Fibroblast of peridontal ligament (primary cell): ENCODE results near the gene ARL8B.
"Not testable (repeated sequence)": the region's sequence is repeated elsewhere in the genome, so short reads cannot be mapped to it uniquely, and the experiment has no call there.

Source experiments
- DNase-seq: peaks from one replicate; pipeline ENCODE4 v3.0.0-alpha.2; 2010; ENCODE audit errors: extremely low read depth

The ARL8B gene

GRCh38 chr3:5122030-5122740 lies at the start of gene ARL8B:
Gene ARL8B, plus strand, starts transcription at chr3:5122292. Its CDS starts 174 bp downstream, at chr3:5122466.
- DNase-seq: peak; percentile 77

DNA sequence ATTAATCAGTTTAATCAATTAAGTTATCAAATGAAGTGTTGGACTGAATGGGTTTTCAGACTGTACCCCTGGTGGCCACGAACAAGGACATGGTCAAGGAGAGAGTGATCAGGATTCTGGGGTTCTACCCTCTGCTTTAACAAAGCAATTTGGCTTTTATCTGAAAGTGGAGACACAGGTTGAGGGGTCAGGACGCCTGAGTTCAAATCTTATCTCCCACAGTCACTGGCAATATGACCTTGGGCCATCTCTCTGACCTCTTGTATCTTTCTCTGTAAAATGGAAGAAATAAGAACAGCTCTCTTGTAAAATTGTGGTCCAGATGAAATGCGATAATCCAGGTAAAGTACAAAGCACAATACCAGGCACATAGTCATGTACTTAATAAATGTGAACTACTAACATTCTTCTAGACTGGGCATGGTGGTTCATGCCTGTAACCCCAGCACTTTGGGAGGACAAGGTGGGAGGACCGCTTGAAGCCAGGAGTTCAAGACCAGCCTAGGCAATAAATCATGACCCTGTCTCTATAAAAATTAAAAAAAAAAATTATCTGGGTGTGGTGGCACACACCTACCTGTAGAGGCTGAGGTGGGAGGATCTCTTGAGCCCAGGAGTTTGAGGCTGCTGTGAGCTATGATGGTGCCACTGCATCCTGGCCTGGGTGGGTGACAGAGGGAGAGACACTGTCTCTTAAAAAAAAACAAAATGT lies 48.6 kb upstream of the ARL8B start:
- DNase-seq: no peak

- peak; percentile 38 for DNase-seq
These were observed 43.9 kb upstream of the ARL8B start for GRCh38 chr3:5078151-5078550.

GRCh38 chr3:5079761-5080160 lies 42.3 kb upstream of the ARL8B start:
- DNase-seq: no peak

- no peak for DNase-seq
These were observed 41.1 kb upstream of the ARL8B start for GRCh38 chr3:5080779-5081550.

DNA sequence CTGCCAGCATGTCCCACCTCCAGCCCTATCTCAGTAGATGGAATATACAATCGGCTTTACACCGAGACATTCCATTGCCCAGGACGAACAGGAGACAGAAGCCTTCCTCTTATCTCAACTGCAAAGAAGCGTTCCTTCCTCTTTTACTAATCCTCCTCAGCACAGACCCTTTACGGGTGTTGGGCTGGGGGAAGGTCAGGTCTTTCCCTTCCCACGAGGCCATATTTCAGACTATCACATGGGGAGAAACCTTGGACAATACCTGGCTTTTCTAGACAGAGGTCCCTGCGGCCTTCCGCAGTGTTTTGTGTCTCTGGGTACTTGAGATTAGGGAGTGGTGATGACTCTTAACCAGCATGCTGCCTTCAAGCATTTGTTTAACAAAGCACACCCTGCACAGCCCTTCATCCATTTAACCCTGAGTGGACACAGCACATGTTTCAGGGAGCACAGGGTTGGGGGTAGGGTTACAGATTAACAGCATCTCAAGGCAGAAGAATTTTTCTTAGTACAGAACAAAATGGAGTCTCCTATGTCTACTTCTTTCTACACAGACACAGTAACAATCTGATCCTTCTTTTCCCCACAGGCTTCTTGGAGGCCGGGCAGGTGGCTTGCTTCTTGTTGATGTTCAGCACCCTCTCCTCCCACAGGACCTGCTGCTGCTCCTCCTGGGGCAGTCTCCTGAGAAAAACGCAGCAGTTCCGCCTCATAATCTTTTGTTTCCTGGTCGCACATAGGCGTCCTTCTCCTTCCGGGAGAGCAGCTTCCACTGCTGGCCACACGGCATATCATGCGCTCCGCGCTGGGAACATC lies 39.9 kb upstream of the ARL8B start:
- DNase-seq: not testable (repeated sequence)

DNA sequence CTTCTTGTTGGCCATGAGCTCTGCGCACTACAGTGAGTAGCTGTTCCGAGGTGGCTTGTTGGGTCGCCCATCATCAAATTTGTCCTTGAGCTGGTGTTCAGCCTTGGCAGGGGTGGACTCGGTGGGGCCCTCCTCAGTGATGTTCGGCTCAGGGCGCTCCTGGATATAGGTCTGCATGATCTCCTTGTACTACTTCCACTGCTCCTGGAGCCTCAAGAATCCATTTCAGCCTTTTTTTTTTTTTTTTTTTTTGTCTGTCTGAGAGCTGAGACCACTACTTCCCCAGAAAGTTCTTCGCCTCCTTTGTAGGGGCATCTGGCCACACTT lies 39.3 kb upstream of the ARL8B start:
- no peak for DNase-seq

DNA sequence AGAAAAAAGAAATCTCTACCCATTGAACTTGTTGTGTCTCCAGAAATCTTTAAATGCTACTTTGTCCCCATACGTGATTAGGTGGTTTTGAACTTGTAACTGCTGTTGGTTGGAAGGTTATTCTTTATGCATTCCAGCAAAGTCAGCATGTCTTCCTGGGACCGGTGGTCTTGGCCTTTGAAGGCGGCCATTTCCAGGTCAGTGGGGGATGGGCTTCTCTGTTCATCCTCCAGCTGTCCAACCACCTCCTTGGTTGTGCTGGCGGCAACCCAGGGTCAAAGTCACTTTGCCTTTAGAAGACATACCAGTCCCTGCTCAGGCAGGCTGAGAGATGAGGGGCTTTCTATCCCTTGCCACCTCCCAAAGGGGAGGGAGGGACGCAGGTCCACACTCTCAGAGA lies 37.9 kb upstream of the ARL8B start:
- no peak for DNase-seq

- DNase-seq: no peak
These were observed 35.4 kb upstream of the ARL8B start for GRCh38 chr3:5086708-5087107.

- no peak for DNase-seq
These were observed 34.9 kb upstream of the ARL8B start for GRCh38 chr3:5087209-5087608.

- DNase-seq: no peak
These were observed 31.9 kb upstream of the ARL8B start for GRCh38 chr3:5090197-5090596.

- no peak for DNase-seq
These were observed 30.1 kb upstream of the ARL8B start for GRCh38 chr3:5092018-5092417.

DNA sequence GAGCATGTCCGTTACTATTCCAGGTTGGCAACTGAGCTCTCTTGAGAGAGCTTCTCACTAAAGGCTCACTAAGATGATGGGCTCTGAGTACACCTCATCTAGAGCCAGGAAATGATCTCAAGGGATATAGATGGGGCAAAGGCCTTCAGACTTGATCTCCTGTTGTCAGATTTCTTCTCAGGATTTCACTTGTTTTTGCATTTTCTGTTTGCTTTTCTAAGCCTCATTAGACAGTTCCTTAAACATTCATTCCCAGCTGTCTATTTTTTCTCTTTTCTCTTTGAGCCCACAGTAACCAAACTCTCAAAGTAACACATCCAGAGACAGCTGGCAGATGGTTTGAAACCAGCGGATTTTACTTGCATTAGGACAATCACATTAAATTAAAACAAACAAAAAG lies 28.4 kb upstream of the ARL8B start:
- DNase-seq: no peak

DNA sequence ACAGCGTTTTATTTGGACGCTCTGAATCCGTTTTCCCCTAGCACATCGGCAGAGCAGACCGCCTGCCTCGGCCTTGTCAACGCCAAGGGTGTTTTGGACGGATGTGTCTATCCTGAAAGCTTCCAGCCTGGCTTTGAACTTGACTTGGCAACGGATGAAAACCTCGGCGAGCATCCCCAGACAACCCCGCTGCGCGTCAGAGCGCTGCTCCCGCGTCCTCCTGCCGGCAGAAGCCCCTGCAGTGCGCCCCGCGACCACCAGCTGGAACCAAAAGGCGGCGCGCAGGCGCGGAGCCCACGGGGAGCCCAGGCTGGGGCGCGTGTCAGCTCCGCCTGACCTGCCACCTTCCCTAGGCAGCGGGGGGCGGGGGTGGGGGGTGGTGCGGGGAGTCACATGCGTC lies 26.2 kb upstream of the ARL8B start:
- DNase-seq: no peak

GRCh38 chr3:5096336-5097008 lies 25.6 kb upstream of the ARL8B start:
- no peak for DNase-seq

DNA sequence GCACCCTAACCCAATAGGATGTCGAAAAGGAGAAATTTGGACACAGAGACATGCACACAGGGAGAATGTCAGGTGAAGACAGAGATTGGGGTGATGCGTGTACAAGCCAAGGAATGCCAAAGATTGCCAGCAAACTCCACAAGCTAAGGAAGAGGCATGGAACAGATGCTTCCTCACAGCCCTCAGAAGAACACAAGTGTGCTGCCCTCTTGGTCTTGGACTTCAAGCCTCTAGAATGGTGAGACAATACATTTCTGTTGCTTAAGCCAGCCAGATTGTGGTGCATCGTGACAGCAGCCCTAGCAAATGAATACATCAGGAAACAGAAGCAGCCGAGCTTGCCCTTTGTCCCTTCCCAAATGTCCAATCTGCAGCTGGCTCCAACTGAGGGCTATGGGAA lies 23.7 kb upstream of the ARL8B start:
- DNase-seq: no peak

DNA sequence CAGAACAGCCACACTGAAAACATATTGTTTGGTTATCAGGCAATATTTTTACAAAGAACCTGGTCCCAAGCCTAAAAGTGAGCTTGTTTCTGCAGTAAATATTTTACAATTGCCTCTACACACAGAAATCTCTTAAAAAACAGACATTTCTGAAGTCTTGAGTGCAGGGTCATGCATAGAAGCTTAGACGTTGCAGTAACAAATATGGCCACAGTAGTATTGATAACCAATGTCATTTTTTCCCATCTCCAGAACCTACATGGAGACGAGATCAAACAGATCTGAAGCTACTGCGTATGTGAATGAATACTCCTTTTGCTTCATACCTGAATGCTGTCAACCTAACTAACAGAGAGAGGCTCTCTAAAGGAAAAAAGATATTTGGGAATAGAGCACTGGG lies 19.6 kb upstream of the ARL8B start:
- no peak for DNase-seq

DNA sequence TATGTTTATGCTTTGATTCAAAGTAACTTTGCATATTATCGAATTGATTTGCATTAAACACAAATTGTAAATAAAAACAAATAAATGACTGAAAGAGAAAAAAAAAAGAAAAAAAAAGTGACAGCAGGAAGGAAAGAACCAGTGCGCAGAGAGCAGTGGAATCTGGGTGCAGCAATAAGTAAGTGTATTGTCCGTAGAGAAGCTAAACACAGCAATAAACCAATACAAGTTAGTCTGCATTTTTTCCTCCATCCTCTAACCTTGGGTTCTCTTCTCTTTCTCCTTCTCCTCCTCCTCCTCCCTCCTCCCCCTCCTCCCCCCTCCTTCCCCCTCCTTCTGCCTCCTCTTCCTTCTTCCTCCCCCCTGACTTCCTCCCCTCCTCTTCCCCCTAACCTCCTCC lies 18.3 kb upstream of the ARL8B start:
- no peak for DNase-seq

- no peak for DNase-seq
These were observed 17.0 kb upstream of the ARL8B start for GRCh38 chr3:5105050-5105449.

- not testable (repeated sequence) for DNase-seq
These were observed 15.7 kb upstream of the ARL8B start for GRCh38 chr3:5106371-5106770.

DNA sequence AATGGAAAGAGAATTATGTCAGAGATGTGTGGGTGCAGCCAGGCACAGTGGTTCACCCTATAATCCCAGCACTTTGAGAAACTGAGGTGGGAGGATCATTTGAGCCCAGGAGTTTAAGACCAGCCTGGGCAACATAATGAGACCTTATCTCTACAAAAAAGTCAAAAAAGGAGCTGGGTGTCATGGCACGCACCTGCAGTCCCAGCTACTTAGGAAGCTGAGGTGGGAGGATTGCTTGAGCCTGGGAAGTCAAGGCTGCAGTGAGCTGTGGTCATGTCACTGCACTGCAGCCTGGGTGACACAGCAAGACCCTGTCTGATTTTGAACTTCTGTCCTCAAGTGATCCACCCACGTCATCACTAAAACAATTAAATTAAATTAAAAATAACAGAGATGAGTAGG lies 15.2 kb upstream of the ARL8B start:
- DNase-seq: not testable (repeated sequence)
